Vagina (tissue), 2 donors: ENCODE data around the gene FAM228B.

Experiments
- POLR2A ChIP-seq, 2 donors: fragments of 450-650 bp; IDR thresholded peaks; one replicate each; pipeline ENCODE4 v1.6.1; 2017; ENCODE audit warnings: antibody characterized with exemption in 2 of 2, mild to moderate bottlenecking in 2 of 2, moderate library complexity in 2 of 2
- POLR2AphosphoS5 ChIP-seq, 2 donors: sonication (generic); formaldehyde crosslinking; IDR thresholded peaks; one replicate each; pipeline ENCODE4 v1.9.0; 2017; ENCODE audit warnings: antibody characterized with exemption in 2 of 2, mild to moderate bottlenecking in 2 of 2, low read depth in 1 of 2; ENCODE audit not compliant: insufficient read depth in 1 of 2
- TF ChIP-seq, protein P1 (sequence below), 3 experiments: fragments of 450-650 bp in 2 of 3; fragments of 200-600 bp in 1 of 3; sonication (generic) in 1 of 3; IDR thresholded peaks; one replicate each; pipeline ENCODE4 v1.5.1; 2017 to 2019; ENCODE audit warnings: antibody characterized with exemption in 3 of 3, mild to moderate bottlenecking in 2 of 3, moderate library complexity in 2 of 3

DNA sequence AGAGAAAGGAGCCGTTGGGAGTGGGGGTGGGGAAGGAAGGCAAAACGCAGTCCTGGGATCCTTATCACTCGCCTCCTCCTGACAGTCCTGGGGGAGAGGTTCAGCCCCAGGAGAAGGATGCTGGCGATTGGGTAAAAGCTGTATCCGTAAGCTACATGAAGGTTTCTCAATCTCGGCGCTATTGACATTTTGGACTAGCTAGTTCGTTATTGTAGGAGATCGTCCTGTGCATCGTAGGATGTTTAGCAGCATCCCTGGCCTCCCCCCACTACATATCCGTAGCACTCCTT, 38.1 kb upstream of the FAM228B start:
- TF ChIP-seq, protein P1, sequence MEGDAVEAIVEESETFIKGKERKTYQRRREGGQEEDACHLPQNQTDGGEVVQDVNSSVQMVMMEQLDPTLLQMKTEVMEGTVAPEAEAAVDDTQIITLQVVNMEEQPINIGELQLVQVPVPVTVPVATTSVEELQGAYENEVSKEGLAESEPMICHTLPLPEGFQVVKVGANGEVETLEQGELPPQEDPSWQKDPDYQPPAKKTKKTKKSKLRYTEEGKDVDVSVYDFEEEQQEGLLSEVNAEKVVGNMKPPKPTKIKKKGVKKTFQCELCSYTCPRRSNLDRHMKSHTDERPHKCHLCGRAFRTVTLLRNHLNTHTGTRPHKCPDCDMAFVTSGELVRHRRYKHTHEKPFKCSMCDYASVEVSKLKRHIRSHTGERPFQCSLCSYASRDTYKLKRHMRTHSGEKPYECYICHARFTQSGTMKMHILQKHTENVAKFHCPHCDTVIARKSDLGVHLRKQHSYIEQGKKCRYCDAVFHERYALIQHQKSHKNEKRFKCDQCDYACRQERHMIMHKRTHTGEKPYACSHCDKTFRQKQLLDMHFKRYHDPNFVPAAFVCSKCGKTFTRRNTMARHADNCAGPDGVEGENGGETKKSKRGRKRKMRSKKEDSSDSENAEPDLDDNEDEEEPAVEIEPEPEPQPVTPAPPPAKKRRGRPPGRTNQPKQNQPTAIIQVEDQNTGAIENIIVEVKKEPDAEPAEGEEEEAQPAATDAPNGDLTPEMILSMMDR (IDR thresholded peaks at IDR 0.05): no peak
- TF ChIP-seq POLR2AphosphoS5 (IDR thresholded peaks at IDR 0.05; ENCODE audit: insufficient read depth in 1 of 2, low read depth in 1 of 2): no peak
- no peak for TF ChIP-seq POLR2A (IDR thresholded peaks at IDR 0.05)
